GM21360 (cell line): ENCODE data around the gene TM9SF1.
"Not testable (repeated sequence)": the region's sequence is repeated elsewhere in the genome, so short reads cannot be mapped to it uniquely, and the experiment has no call there.

Experiments
- ATAC-seq: cut with Tn5 transposase; IDR thresholded peaks from one replicate; pipeline ENCODE4 v1.9.1; 2021; ENCODE audit warnings: mild to moderate bottlenecking, moderate library complexity; ENCODE audit not compliant: unreplicated experiment

The TM9SF1 gene

GRCh38 chr14:24228902-24229301 lies 33.7 kb upstream of the TM9SF1 start:
- no peak for ATAC-seq

GRCh38 chr14:24226473-24226872 lies 31.2 kb upstream of the TM9SF1 start:
- no peak for ATAC-seq

GRCh38 chr14:24224618-24225071 lies 29.4 kb upstream of the TM9SF1 start:
- no peak for ATAC-seq

- ATAC-seq = not testable (repeated sequence)
Observed at GRCh38 chr14:24222987-24223386, 27.7 kb upstream of the TM9SF1 start.

- ATAC-seq = no peak
Observed at GRCh38 chr14:24219521-24219920, 24.3 kb upstream of the TM9SF1 start.

- ATAC-seq = no peak
Observed at GRCh38 chr14:24219080-24219479, 23.8 kb upstream of the TM9SF1 start.

GRCh38 chr14:24216876-24217275 lies 21.6 kb upstream of the TM9SF1 start:
- ATAC-seq = not testable (repeated sequence)

- ATAC-seq = no peak
Observed at GRCh38 chr14:24216345-24216699, 21.1 kb upstream of the TM9SF1 start.

GRCh38 chr14:24215495-24216344 lies 20.5 kb upstream of the TM9SF1 start, which contains the start of gene MDP1:
Gene MDP1 (minus strand): TSS chr14:24216066. CDS start chr14:24215955, 111 bp downstream.
- ATAC-seq = peak; percentile 66

- no peak for ATAC-seq
Observed at GRCh38 chr14:24213866-24214662, 18.8 kb upstream of the TM9SF1 start.

- ATAC-seq = peak; percentile 72
Observed at GRCh38 chr14:24212924-24213865, 18.0 kb upstream of the TM9SF1 start, which contains the start of gene CHMP4A. Gene CHMP4A (minus strand): TSS chr14:24213488. CDS start chr14:24213439, 49 bp downstream.

GRCh38 chr14:24211311-24211710 lies 16.1 kb upstream of the TM9SF1 start:
- no peak for ATAC-seq

- no peak for ATAC-seq
Observed at GRCh38 chr14:24207625-24208024, 12.4 kb upstream of the TM9SF1 start.

- no peak for ATAC-seq
Observed at GRCh38 chr14:24207104-24207551, 11.9 kb upstream of the TM9SF1 start.

GRCh38 chr14:24206260-24207103 lies 11.2 kb upstream of the TM9SF1 start:
- no peak for ATAC-seq

GRCh38 chr14:24204163-24205146 lies 9.2 kb upstream of the TM9SF1 start:
- ATAC-seq = no peak

- ATAC-seq = not testable (repeated sequence)
Observed at GRCh38 chr14:24203249-24203886, 8.1 kb upstream of the TM9SF1 start.

- not testable (repeated sequence) for ATAC-seq
Observed at GRCh38 chr14:24202538-24202937, 7.3 kb upstream of the TM9SF1 start.
